ENCODE measurements around the gene GPATCH2L.

The GPATCH2L gene

DNA sequence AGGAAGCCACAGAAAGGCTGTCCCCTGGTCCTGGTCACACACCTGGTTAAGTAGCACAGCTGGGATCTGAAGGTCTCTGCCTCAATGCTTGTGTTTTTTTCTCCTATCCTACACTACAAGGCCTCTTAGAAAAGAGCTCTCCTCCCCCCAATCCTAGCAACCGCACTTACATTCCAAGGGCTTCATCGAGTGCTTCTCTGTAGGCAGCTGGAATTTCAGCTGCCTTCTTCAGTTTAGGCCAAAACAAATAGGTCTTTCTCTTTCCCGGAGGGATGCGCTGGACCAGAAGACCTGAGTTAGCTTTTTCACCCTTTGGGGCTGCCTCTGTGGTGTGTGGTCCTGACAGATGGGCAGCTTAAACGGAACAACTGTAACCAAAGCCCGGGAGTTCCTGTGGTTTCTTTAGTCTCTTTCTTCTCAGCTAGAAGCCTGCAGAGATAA, 109.7 kb downstream of the GPATCH2L start:
- DNase-seq (ENCODE audit: low read depth), result peak; percentile 5
- TF ChIP-seq, protein P1, sequence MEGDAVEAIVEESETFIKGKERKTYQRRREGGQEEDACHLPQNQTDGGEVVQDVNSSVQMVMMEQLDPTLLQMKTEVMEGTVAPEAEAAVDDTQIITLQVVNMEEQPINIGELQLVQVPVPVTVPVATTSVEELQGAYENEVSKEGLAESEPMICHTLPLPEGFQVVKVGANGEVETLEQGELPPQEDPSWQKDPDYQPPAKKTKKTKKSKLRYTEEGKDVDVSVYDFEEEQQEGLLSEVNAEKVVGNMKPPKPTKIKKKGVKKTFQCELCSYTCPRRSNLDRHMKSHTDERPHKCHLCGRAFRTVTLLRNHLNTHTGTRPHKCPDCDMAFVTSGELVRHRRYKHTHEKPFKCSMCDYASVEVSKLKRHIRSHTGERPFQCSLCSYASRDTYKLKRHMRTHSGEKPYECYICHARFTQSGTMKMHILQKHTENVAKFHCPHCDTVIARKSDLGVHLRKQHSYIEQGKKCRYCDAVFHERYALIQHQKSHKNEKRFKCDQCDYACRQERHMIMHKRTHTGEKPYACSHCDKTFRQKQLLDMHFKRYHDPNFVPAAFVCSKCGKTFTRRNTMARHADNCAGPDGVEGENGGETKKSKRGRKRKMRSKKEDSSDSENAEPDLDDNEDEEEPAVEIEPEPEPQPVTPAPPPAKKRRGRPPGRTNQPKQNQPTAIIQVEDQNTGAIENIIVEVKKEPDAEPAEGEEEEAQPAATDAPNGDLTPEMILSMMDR (IDR thresholded peaks at IDR 0.05; ENCODE audit: low read length, missing control alignments), result no peak
- H3K4me3 ChIP-seq (replicated peaks; ENCODE audit: low read depth, low read length), result no peak overlapping the region

DNA sequence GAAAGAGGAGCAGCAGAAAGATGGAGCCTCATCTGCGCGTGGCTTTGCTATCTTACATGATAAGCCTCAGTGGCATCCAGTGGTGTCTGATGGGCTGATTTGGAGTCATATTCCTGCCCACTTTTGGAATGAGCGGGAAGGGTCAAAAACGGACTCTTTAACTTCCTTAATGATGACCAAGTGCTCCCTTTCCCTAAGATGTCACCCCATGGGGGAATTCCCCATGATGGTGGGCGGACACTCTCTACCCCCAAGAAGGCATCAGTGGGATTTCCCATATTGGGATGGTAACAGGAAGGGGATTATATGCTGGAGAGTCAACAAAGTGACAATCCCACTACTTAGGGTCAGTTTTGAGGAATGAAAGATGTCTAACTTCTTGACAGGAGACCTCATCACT, 110.9 kb downstream of the GPATCH2L start:
- DNase-seq (ENCODE audit: low read depth), result no peak
- H3K4me3 ChIP-seq (replicated peaks; ENCODE audit: low read depth, low read length), result no peak overlapping the region
- TF ChIP-seq, protein P1 (IDR thresholded peaks at IDR 0.05; ENCODE audit: low read length, missing control alignments), result no peak

Data from fibroblast of pulmonary artery (primary cell).